Chondrocyte (in vitro differentiated cells): ENCODE results near the gene CACNA1C. TPM values are rescaled to one million over a fixed set of nuclear protein-coding genes. Genes with fewer than 3 reads are reported as not detected.

Source experiments
- DNase-seq: peaks from one replicate; pipeline ENCODE4 v3.0.0; 2021; ENCODE audit warnings: mixed read lengths, low spot score
- H3K27ac Mint-ChIP-seq: one replicate; pipeline ENCODE4 v1.8.0; 2021; ENCODE audit warnings: mild to moderate bottlenecking, moderate library complexity, mixed read lengths; ENCODE audit not compliant: unreplicated experiment
- H3K27me3 Mint-ChIP-seq: 2 replicates; pipeline ENCODE4 v1.8.0; 2021; ENCODE audit warnings: low read depth, mixed read lengths
- H3K36me3 Mint-ChIP-seq: 2 replicates; pipeline ENCODE4 v1.8.0; 2021; ENCODE audit warnings: low read depth, mixed read lengths
- H3K4me1 Mint-ChIP-seq: 2 replicates; pipeline ENCODE4 v1.8.0; 2021; ENCODE audit warnings: low read depth, mild to moderate bottlenecking, mixed read lengths
- H3K4me3 Mint-ChIP-seq: one replicate; pipeline ENCODE4 v1.8.0; 2021; ENCODE audit warnings: mild to moderate bottlenecking, moderate library complexity, mixed read lengths; ENCODE audit not compliant: unreplicated experiment
- H3K9me3 Mint-ChIP-seq: 2 replicates; pipeline ENCODE4 v1.8.0; 2021; ENCODE audit warnings: low read depth, mixed read lengths
- CTCF ChIP-seq: fragments of 200-600 bp; sonication (generic); IDR thresholded peaks from 2 replicates; pipeline ENCODE4 v1.5.0; 2021; ENCODE audit warnings: antibody characterized with exemption, mild to moderate bottlenecking, moderate library complexity
- total RNA-seq: library from RNA; stranded (reverse); gene quantifications from 3 replicates; pipeline ENCODE4 v1.2.1, GENCODE V29; 2021

Gene CACNA1C
- total RNA-seq, 1 donor from 2014 or later = 27.0 TPM

GRCh38 chr12:2509137-2509536 is 456.4 kb downstream of the CACNA1C start:
- Mint-ChIP-seq H3K27me3 (no peaks in the 10 kb centered on the region), H3K4me1 (no peaks in the 10 kb centered on the region), H3K9me3 (no peaks in the 10 kb centered on the region), H3K27ac (no peak overlapping the region), H3K4me3 (no peak overlapping the region), H3K36me3 (peaks cover 10% of the 10 kb centered on the region)
- no peak for TF ChIP-seq CTCF
- DNase-seq = no peak

GRCh38 chr12:2510045-2510444 is 457.3 kb downstream of the CACNA1C start:
- Mint-ChIP-seq H3K27ac (no peak overlapping the region), H3K4me3 (no peak overlapping the region), H3K27me3 (no peaks in the 10 kb centered on the region), H3K9me3 (no peaks in the 10 kb centered on the region), H3K4me1 (no peaks in the 10 kb centered on the region), H3K36me3 (peaks cover 6% of the 10 kb centered on the region)
- TF ChIP-seq CTCF = no peak
- DNase-seq = no peak

GRCh38 chr12:2513141-2514037 is 460.6 kb downstream of the CACNA1C start:
- Mint-ChIP-seq H3K36me3 (peaks cover 23% of the 10 kb centered on the region), H3K4me1 (no peaks in the 10 kb centered on the region), H3K9me3 (no peaks in the 10 kb centered on the region), H3K27me3 (no peaks in the 10 kb centered on the region), H3K4me3 (no peak overlapping the region), H3K27ac (no peak overlapping the region)
- DNase-seq = no peak
- no peak for TF ChIP-seq CTCF

- Mint-ChIP-seq H3K27me3 (no peaks in the 10 kb centered on the region), H3K4me3 (no peak overlapping the region), H3K4me1 (no peaks in the 10 kb centered on the region), H3K27ac (no peak overlapping the region), H3K9me3 (no peaks in the 10 kb centered on the region), H3K36me3 (peaks cover 27% of the 10 kb centered on the region)
- DNase-seq = no peak
- no peak for TF ChIP-seq CTCF
Observed at GRCh38 chr12:2514038-2514340, 461.2 kb downstream of the CACNA1C start.

GRCh38 chr12:2520722-2521246 is 468.0 kb downstream of the CACNA1C start:
- Mint-ChIP-seq H3K36me3 (peaks cover 40% of the 10 kb centered on the region), H3K9me3 (peaks cover 6% of the 10 kb centered on the region), H3K4me1 (no peaks in the 10 kb centered on the region), H3K27me3 (no peaks in the 10 kb centered on the region), H3K27ac (no peak overlapping the region), H3K4me3 (no peak overlapping the region)
- DNase-seq = no peak
- TF ChIP-seq CTCF = no peak
